BE2C (cell line): Measurements from ENCODE around the gene HRCT1.
A peak's percentile ranks its signal among the peaks of the same experiment; 100 is the strongest.
"Not testable (repeated sequence)": the region's sequence is repeated elsewhere in the genome, so short reads cannot be mapped to it uniquely, and the experiment has no call there.

Experiments used
- DNase-seq: peaks from one replicate; pipeline ENCODE4 v3.0.0-alpha.2; 2020
- H3K27me3 ChIP-seq: fragments of 250-450 bp; sonication (Bioruptor Pico); 2 replicates; pipeline ENCODE4 v1.5.1; 2020; ENCODE audit warnings: mild to moderate bottlenecking
- H3K36me3 ChIP-seq: fragments of 250-450 bp; sonication (Bioruptor Pico); 2 replicates; pipeline ENCODE4 v1.5.1; 2020; ENCODE audit warnings: mild to moderate bottlenecking
- H3K4me1 ChIP-seq: fragments of 250-450 bp; sonication (Bioruptor Pico); 2 replicates; pipeline ENCODE4 v1.5.1; 2020
- H3K4me3 ChIP-seq: 2 replicates; pipeline ENCODE4 v1.5.1; 2011; ENCODE audit warnings: low read depth, low read length
- H3K9me3 ChIP-seq: fragments of 250-450 bp; sonication (Bioruptor Pico); 2 replicates; pipeline ENCODE4 v1.5.1; 2020
- TF ChIP-seq, protein P1 (sequence below): IDR thresholded peaks from 2 replicates; pipeline ENCODE4 v1.5.1; 2012; ENCODE audit warnings: mild to moderate bottlenecking, low read depth, low read length

The HRCT1 gene

DNA sequence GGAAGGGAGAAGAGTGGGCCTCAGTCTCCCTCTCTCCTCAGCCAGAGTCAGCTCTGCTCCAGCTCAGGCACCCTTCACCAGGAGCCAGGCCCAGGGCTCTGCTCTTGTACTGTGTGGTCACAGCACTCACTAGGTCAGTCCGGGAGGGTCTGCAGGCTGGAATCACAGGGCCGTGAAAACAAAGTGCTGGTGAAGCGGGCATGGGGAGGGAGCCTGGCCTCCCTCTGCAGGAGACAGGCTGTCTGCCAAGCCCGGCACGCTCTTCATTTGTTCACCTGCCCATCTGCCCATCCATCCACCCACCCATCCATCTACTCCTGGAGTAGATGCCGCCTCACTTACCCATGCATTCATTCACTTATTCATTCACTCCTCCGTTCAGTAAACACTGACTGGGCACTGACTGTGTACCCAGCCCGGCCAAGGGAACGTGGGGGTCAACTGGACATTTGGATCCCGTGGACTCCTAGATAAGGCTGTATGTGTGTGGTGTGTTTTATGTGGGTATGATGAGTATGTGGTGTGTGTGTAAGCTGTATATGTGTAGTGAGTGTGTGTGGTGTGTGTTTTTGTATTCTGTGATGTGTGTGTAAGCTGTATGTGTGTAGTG lies 6.9 kb downstream of the HRCT1 start:
- TF ChIP-seq, protein P1, sequence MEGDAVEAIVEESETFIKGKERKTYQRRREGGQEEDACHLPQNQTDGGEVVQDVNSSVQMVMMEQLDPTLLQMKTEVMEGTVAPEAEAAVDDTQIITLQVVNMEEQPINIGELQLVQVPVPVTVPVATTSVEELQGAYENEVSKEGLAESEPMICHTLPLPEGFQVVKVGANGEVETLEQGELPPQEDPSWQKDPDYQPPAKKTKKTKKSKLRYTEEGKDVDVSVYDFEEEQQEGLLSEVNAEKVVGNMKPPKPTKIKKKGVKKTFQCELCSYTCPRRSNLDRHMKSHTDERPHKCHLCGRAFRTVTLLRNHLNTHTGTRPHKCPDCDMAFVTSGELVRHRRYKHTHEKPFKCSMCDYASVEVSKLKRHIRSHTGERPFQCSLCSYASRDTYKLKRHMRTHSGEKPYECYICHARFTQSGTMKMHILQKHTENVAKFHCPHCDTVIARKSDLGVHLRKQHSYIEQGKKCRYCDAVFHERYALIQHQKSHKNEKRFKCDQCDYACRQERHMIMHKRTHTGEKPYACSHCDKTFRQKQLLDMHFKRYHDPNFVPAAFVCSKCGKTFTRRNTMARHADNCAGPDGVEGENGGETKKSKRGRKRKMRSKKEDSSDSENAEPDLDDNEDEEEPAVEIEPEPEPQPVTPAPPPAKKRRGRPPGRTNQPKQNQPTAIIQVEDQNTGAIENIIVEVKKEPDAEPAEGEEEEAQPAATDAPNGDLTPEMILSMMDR: no peak
- Histone ChIP-seq H3K36me3 (no peaks in the 10 kb centered on the region), H3K4me3 (no peak overlapping the region)

DNA sequence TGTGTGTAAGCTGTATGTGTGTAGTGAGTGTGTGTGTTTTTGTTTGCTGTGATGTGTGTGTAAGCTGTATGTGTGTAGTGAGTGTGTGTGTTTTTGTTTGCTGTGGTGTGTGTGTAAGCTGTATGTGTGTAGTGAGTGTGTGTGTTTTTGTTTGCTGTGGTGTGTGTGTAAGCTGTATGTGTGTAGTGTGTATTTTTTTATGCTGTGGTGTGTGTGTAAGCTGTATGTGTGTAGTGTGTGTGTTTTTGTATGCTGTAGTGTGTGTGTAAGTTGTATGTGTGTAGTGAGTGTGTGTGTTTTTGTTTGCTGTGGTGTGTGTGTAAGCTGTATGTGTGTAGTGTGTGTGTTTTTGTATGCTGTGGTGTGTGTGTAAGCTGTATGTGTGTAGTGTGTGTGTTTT lies 7.4 kb downstream of the HRCT1 start:
- not testable (repeated sequence) for DNase-seq, H3K4me1 ChIP-seq, H3K4me3 ChIP-seq, H3K27me3 ChIP-seq, H3K9me3 ChIP-seq, H3K36me3 ChIP-seq

More for the DNA sequence above, 6.9 kb downstream of the HRCT1 start:
- no peaks in the 10 kb centered on the region for H3K27me3 ChIP-seq
- H3K9me3 ChIP-seq: no peaks in the 10 kb centered on the region
- peaks cover 15% of the 10 kb centered on the region for H3K4me1 ChIP-seq
- peak; percentile 16 for DNase-seq

DNA sequence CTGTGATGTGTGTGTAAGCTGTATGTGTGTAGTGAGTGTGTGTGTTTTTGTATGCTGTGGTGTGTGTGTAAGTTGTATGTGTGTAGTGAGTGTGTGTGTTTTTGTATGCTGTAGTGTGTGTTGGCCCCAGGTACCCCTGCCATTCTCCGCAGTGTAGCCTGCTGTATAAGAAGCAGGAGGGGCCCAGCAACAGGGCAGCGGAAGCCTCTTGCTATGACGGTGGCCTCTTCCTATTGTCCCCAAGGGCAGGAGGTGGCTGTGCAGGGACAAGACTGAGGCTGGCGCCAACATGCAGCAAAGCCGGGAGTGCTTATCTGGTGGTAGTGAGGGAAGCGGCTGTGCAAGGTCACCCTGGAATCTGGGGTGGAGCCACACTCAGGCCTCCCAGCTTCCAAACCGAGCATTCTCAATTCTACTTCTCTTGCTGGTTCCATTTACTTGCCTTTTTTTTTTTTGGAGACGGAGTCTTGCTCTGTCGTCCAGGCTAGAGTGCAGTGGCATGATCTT lies 8.4 kb downstream of the HRCT1 start:
- 0 out of 2 replicates have a peak, but pooled peaks cover 2% of the 10 kb centered on the region for H3K4me1 ChIP-seq

DNA sequence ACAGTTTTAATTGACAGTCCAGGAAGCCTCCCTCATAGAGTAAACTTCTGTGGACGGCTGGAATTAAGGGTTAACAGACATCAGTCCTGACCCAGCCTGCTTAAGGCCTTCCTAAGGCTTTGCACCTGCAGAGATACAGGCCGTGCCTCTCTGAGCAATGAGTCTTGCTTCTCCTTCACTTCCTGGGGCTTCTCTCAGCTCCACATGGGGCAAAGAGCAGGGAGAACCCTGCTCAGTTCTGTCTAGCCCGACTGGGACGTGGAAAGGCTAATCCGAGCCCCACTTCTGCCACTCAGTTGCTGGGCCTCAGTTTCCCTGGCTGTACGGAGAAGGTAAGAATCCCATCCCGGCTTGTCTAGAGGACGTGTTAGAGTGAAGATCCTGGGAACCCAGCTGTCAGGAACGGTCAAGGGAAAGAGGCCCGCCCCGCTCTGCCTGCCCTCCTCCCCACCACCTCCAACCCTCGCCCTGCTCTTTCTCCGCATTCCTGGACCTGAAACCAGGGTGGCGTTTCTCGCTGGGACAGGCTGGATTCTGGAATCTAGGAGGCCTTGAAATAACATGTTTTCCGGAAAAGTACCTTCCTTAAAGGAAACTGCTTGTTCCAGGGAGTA lies 9.8 kb downstream of the HRCT1 start:
- 0 out of 2 replicates have a peak, but pooled peaks cover 2% of the 10 kb centered on the region for H3K4me1 ChIP-seq
- no peak overlapping the region for H3K4me3 ChIP-seq
- no peaks in the 10 kb centered on the region for H3K9me3 ChIP-seq
- H3K27me3 ChIP-seq: no peaks in the 10 kb centered on the region
- TF ChIP-seq, protein P1: no peak
- no peak for DNase-seq
- H3K36me3 ChIP-seq: no peaks in the 10 kb centered on the region

More for the DNA sequence above, 8.4 kb downstream of the HRCT1 start:
- Histone ChIP-seq H3K4me3 (no peak overlapping the region), H3K9me3 (no peaks in the 10 kb centered on the region), H3K27me3 (no peaks in the 10 kb centered on the region), H3K36me3 (no peaks in the 10 kb centered on the region)
- TF ChIP-seq, protein P1: no peak
- DNase-seq: peak; percentile 76

DNA sequence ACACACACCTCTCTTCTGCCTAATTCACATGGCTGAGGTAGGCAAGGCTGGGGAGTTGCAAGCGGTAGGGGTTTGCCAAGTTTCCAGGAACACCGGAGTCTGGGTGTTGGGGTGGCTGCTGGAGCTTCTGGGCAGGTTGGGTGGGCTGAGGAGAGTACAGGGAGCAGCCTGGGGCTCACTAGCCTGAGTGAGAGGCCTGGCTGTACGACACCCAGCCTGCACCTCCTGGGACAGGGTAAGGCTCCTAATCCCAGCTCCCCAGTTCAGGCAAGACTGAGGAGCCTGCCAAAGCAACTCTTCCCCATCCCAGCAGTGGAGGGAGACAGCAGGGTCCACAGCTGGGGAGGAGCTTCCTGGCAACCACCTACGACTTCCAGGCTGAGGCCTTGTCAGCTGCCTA lies 11.3 kb downstream of the HRCT1 start:
- TF ChIP-seq, protein P1: no peak
- Histone ChIP-seq H3K36me3 (no peaks in the 10 kb centered on the region), H3K4me1 (0 out of 2 replicates have a peak, but pooled peaks cover 2% of the 10 kb centered on the region), H3K27me3 (no peaks in the 10 kb centered on the region), H3K9me3 (no peaks in the 10 kb centered on the region), H3K4me3 (no peak overlapping the region)
- no peak for DNase-seq

DNA sequence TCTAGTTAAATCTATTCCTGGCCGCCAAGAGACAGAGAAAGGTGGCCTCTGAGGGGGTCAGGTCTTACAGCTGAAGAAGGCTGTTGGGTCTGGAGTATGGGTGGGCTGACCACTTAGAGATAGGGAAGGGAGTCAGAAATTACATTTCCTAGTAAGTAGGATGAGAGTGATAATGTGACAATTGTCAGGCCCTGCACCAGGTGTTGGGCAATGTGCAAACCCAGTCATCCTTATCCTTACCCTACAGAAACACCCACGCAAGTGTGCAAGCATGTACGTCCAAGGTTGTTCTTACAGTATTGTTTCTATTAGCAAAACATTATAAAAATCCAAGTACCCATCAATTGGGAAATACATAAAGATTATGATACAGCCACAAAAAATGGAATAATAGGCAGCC lies 12.8 kb downstream of the HRCT1 start:
- Histone ChIP-seq H3K27me3 (no peaks in the 10 kb centered on the region), H3K4me1 (0 out of 2 replicates have a peak, but pooled peaks cover 2% of the 10 kb centered on the region), H3K9me3 (no peaks in the 10 kb centered on the region), H3K36me3 (no peaks in the 10 kb centered on the region), H3K4me3 (no peak overlapping the region)
- TF ChIP-seq, protein P1: no peak
- DNase-seq: no peak
